GM23248 (cell line): Measurements from ENCODE around the gene NME4. TPM values are rescaled to one million over a fixed set of nuclear protein-coding genes. Genes with fewer than 3 reads are reported as not detected.
"Not testable (repeated sequence)": the region's sequence is repeated elsewhere in the genome, so short reads cannot be mapped to it uniquely, and the experiment has no call there.

Experiments
- DNase-seq: peaks from one replicate; pipeline ENCODE4 v3.0.0-alpha.2; 2015
- H2AFZ ChIP-seq: fragments of 200-600 bp; sonication (generic); 2 replicates; pipeline ENCODE4 v1.6.1; 2016; ENCODE audit warnings: antibody characterized with exemption
- H3F3A ChIP-seq: fragments of 200-600 bp; sonication (generic); 2 replicates; pipeline ENCODE4 v1.6.1; 2016; ENCODE audit warnings: mild to moderate bottlenecking, antibody characterized with exemption, mixed run types; ENCODE audit not compliant: insufficient read depth
- H3K27ac ChIP-seq: fragments of 200-600 bp; sonication (generic); 2 replicates; pipeline ENCODE4 v1.5.1; 2016; ENCODE audit warnings: mild to moderate bottlenecking
- H3K27me3 ChIP-seq: fragments of 200-600 bp; sonication (generic); replicated peaks from 2 replicates; pipeline ENCODE4 v1.6.1; 2016; ENCODE audit warnings: mild to moderate bottlenecking; ENCODE audit not compliant: insufficient read depth
- H3K36me3 ChIP-seq: fragments of 200-600 bp; sonication (generic); 2 replicates; pipeline ENCODE4 v1.6.1; 2016; ENCODE audit warnings: low read depth, mild to moderate bottlenecking
- H3K4me1 ChIP-seq: fragments of 200-600 bp; sonication (generic); 2 replicates; pipeline ENCODE4 v1.6.1; 2016; ENCODE audit warnings: mild to moderate bottlenecking; ENCODE audit not compliant: insufficient read depth
- H3K4me2 ChIP-seq: fragments of 200-600 bp; sonication (generic); one replicate; pipeline ENCODE4 v1.6.1; 2016; ENCODE audit warnings: mild to moderate bottlenecking; ENCODE audit not compliant: unreplicated experiment
- H3K4me3 ChIP-seq: fragments of 200-600 bp; sonication (generic); 2 replicates; pipeline ENCODE4 v1.5.1; 2016; ENCODE audit warnings: mild to moderate bottlenecking
- H3K79me2 ChIP-seq: fragments of 200-600 bp; sonication (generic); 2 replicates; pipeline ENCODE4 v1.6.1; 2016; ENCODE audit warnings: mild to moderate bottlenecking; ENCODE audit not compliant: insufficient read depth
- H3K9ac ChIP-seq: fragments of 200-600 bp; sonication (generic); 2 replicates; pipeline ENCODE4 v1.6.1; 2016; ENCODE audit warnings: mild to moderate bottlenecking
- H3K9me2 ChIP-seq: fragments of 200-600 bp; sonication (generic); 2 replicates; pipeline ENCODE4 v1.6.1; 2016; ENCODE audit warnings: mixed run types, mild to moderate bottlenecking, moderate library complexity; ENCODE audit not compliant: insufficient read depth
- H3K9me3 ChIP-seq: fragments of 200-600 bp; sonication (generic); one replicate; pipeline ENCODE4 v1.6.1; 2017; ENCODE audit warnings: low read depth
- H4K20me1 ChIP-seq: fragments of 200-600 bp; sonication (generic); 2 replicates; pipeline ENCODE4 v1.6.0; 2016; ENCODE audit not compliant: insufficient read depth
- EZH2 ChIP-seq: fragments of 200-600 bp; sonication (generic); IDR thresholded peaks from 2 replicates; pipeline ENCODE4 v1.6.1; 2018; ENCODE audit warnings: antibody characterized with exemption, mild to moderate bottlenecking; ENCODE audit not compliant: insufficient read depth, poor library complexity, severe bottlenecking
- EZH2phosphoT487 ChIP-seq: fragments of 200-600 bp; sonication (generic); IDR thresholded peaks from 2 replicates; pipeline ENCODE4 v1.6.1; 2018; ENCODE audit warnings: antibody characterized with exemption, moderate library complexity, mild to moderate bottlenecking, low read depth; ENCODE audit not compliant: insufficient read depth
- WGBS, 2 experiments: methylation state at CpG; one replicate each; pipeline ENCODE4 v1.1.6; 2015 to 2017; ENCODE audit warnings: low lambda C conversion rate in 2 of 2, low coverage in 1 of 2; ENCODE audit errors: missing lambda C conversion rate in 2 of 2; 5-methylcytosine and 5-hydroxymethylcytosine counted together
- in situ Hi-C: fragments of 300-500 bp; cut with MboI; formaldehyde crosslinking; loops from 2 replicates; pipeline ENCODE4 v1.15.0; 2020
- polyA plus RNA-seq: library from polyadenylated mRNA; unstranded; fragments of >200 nt; fragmentation: Nextera tagmentation; extraction: Ambion mirVana; gene quantifications from 2 replicates; pipeline ENCODE4 v1.2.1, GENCODE V29; 2016
- total RNA-seq: library from RNA; depleted of rRNA; stranded (reverse); fragments of >200 nt; shearing (Covaris generic); gene quantifications from 2 replicates; pipeline ENCODE4 v1.2.3, GENCODE V29; 2014

Gene NME4
- total and polyA plus RNA-seq, 2 experiments from 2014 or later: 175 to 283 TPM

DNA sequence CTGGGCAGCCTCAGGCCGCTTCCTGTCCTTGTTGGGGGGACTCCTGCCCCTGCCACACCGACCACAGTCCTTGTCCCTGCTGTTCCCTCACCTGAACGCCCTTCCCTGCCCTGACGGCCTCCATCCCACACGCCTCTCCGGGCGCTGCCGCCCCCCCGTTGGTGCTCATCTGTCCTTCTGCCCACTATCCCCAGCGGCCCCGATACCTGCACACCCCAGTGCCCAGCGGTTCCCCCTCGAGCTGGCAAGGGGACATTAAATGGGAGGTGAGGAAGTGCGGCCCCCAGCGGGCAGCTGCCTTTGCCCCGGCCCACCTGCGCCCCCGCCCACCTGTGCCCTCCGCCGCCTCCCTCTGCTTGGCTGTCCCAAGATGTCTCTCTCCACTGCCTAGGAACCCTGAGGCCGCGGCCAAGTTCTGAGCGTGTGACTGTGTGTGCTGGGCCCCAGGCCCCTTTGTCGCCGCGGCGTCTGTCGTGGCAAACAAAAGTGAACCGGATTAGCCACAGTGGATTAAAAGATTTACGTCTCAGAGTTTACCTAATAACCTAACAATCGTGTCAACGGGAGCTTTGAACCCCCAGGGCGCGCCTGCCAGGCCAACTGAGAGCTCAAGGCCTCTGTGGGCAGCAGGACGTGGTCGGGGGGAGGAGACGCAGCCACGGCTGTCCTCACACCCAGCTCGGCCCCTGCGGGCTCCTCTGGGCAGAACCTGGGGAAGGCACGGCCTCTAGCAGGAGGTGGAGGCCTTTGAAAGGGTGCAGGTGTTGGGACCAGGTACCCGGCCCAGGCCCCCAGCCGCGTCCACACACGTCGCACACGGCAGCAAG, 36.9 kb upstream of the NME4 start:
- H3K9me2 ChIP-seq: no peaks in the 10 kb centered on the region
- H3K4me3 ChIP-seq: no peak overlapping the region
- no peaks in the 10 kb centered on the region for H3K9me3 ChIP-seq
- in situ Hi-C loops: no loop called here
- H3K4me2 ChIP-seq: no peak overlapping the region
- no peaks in the 10 kb centered on the region for H3K36me3 ChIP-seq
- no peaks in the 10 kb centered on the region for H3K27me3 ChIP-seq
- WGBS, 2 experiments: 81 to 84% methylated on average over 33 to 47 of the region's 47 CpGs
- no peaks in the 10 kb centered on the region for H4K20me1 ChIP-seq
- no peaks in the 10 kb centered on the region for H3F3A ChIP-seq
- H2AFZ ChIP-seq: no peak overlapping the region
- H3K79me2 ChIP-seq: no peaks in the 10 kb centered on the region
- TF ChIP-seq EZH2phosphoT487 (no peak), EZH2 (no peak)
- no peak overlapping the region for H3K9ac ChIP-seq
- H3K4me1 ChIP-seq: no peaks in the 10 kb centered on the region
- no peak for DNase-seq
- no peak overlapping the region for H3K27ac ChIP-seq

DNA sequence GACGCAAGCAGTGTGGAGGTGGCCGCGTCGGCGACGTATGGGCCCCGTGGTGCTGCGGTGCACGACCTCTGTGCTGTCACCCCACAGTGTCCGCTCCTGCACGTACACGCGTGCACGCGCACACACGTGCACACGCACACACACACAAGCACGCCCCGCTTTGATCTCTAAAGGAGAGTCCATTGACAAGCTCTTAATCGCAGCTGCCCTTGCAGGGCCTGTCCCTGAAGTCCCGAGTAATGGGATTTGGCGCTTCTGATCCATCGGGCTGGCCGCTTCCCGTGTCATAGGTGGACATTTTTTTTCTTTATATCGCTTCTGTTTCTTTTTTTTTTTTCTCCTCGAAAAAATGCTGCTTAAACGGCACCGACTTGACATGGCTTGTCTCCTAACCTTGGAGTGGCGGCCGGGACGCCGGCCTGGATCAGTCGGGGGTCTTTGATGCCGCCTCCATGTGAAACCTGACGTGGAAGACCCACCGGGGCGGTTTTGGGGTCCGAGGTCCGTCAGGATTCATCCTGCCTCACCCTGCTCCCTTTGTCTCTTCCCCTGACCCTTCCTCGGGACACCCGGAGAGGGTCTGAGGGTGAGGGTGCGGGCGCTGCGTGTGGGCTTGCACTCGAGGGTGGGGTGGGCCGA, 36.2 kb upstream of the NME4 start:
- DNase-seq: no peak
- Histone ChIP-seq H3K9me3 (no peaks in the 10 kb centered on the region), H3K4me2 (no peak overlapping the region), H3K9ac (no peak overlapping the region), H3K4me3 (no peak overlapping the region), H4K20me1 (no peaks in the 10 kb centered on the region), H3K27me3 (no peaks in the 10 kb centered on the region), H3K79me2 (no peaks in the 10 kb centered on the region), H3K36me3 (no peaks in the 10 kb centered on the region), H2AFZ (no peak overlapping the region), H3F3A (no peaks in the 10 kb centered on the region), H3K4me1 (no peaks in the 10 kb centered on the region), H3K27ac (no peak overlapping the region), H3K9me2 (no peaks in the 10 kb centered on the region)
- WGBS, 2 experiments: 86 to 90% methylated on average over 43 to 47 of the region's 47 CpGs
- no peak for TF ChIP-seq EZH2
- no peak for TF ChIP-seq EZH2phosphoT487
- in situ Hi-C loops: no loop called here

DNA sequence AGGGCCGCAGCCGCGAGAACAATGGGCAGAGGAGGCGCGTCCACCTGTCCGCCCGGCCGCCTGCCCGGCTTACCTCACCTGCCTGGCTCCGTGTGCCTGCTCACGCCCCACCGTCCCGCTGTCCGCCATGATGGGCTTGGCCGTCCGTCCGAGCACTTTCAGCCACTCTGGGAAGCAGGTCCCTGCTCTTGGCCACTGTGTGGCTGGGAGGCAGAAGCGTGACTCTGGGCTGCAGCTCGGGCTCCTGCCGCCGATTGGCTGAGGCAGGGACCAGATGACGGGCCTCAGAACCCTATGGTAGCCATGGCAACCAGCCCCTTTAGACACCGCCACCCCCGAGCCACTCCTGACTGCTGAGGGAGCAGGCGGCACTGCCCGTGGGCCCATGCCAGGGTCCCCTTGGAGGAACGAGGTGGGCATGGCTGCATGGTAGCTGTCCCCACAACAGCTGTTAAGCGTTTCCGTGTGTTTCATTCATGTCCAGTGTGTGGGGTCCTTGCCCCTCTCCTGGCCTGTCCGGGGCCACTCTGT, 35.6 kb upstream of the NME4 start:
- Histone ChIP-seq H3K27ac (no peak overlapping the region), H3K79me2 (no peaks in the 10 kb centered on the region), H3F3A (no peaks in the 10 kb centered on the region), H3K36me3 (no peaks in the 10 kb centered on the region), H3K4me3 (no peak overlapping the region), H3K4me1 (no peaks in the 10 kb centered on the region), H3K9me2 (no peaks in the 10 kb centered on the region), H3K9ac (no peak overlapping the region), H2AFZ (no peak overlapping the region), H3K9me3 (no peaks in the 10 kb centered on the region), H3K4me2 (no peak overlapping the region), H4K20me1 (no peaks in the 10 kb centered on the region), H3K27me3 (no peaks in the 10 kb centered on the region)
- in situ Hi-C loops: no loop called here
- 71 to 72% methylated on average over 24 to 30 of the region's 30 CpGs for WGBS, 2 experiments
- TF ChIP-seq EZH2phosphoT487: no peak
- no peak for TF ChIP-seq EZH2
- no peak for DNase-seq

DNA sequence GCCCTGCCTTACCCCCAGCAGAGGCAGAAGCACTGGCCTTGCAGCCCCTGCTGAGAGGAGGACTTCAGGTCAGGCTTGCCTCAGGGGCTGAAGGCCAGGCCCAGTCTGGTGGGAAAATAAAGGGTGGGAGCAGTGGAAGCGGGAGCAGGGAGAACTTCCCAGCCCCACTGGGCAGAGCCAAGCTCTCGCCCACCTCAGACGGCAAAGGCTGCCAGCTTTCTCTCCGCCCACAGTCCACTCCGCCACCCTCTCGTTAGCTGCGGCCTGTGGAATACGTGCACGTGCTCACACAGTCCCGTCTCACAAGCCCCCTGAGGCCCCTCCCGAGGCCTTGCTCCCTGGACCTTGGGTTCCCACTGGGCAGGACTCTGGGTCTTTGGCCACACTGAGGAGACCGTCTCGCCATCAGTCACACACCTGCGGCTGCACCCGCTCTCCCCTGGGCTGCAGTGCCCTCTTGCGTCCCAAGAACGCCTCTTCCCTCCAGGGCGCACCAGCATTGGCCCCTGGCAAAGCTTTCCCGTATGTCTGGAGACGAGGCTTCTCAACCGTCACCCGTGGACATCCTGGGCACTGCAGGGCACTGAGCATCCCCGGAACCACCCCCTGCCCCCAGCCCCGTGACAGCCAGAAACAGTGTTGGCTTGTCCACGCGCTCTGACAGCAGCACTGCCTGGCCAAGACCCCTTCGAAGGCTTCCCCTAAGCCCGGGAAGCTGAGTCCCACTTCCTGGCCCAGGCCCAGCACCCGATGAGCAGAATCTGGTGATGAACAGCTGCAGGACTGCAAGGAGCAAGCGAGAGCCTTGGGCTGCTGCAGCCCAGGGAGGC, 34.9 kb upstream of the NME4 start:
- Histone ChIP-seq H3K4me2 (no peak overlapping the region), H3K4me3 (no peak overlapping the region), H3F3A (no peaks in the 10 kb centered on the region), H3K9me3 (no peaks in the 10 kb centered on the region), H3K9me2 (no peaks in the 10 kb centered on the region), H3K4me1 (no peaks in the 10 kb centered on the region), H4K20me1 (no peaks in the 10 kb centered on the region), H3K9ac (no peak overlapping the region), H3K36me3 (no peaks in the 10 kb centered on the region), H2AFZ (no peak overlapping the region), H3K79me2 (no peaks in the 10 kb centered on the region), H3K27ac (no peak overlapping the region), H3K27me3 (no peaks in the 10 kb centered on the region)
- in situ Hi-C loops: no loop called here
- peak; percentile 82 for DNase-seq
- TF ChIP-seq EZH2phosphoT487: no peak
- no peak for TF ChIP-seq EZH2
- 36 to 46% methylated on average over 29 to 30 of the region's 30 CpGs for WGBS, 2 experiments

DNA sequence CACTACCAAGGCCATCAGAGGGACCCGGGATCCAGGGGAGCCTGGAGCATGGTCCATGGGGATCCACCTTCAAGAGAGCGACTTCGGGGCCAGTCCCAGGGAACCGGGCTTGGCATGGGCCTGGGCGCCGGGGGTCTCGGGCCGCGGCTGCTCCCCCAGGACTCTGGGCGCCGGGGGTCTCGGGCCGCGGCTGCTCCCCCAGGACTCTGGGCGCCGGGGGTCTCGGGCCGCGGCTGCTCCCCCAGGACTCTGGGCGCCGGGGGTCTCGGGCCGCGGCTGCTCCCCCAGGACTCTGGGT, 34.3 kb upstream of the NME4 start:
- H3F3A ChIP-seq, H3K4me2 ChIP-seq, H4K20me1 ChIP-seq, in situ Hi-C loops, H3K36me3 ChIP-seq, H3K9ac ChIP-seq, H3K79me2 ChIP-seq, H2AFZ ChIP-seq, H3K27ac ChIP-seq, H3K9me2 ChIP-seq, H3K4me1 ChIP-seq, H3K4me3 ChIP-seq, H3K27me3 ChIP-seq, DNase-seq, H3K9me3 ChIP-seq: not testable (repeated sequence)
- 90 to 93% methylated on average over 4 to 24 of the region's 24 CpGs for WGBS, 2 experiments
